Inflammatory macrophage (primary cell): ENCODE results near the gene NLRP6.
"Not testable (repeated sequence)": the region's sequence is repeated elsewhere in the genome, so short reads cannot be mapped to it uniquely, and the experiment has no call there.

Experiments used
- DNase-seq, 2 donors: peaks; one replicate each; pipeline ENCODE4 v3.0.0-alpha.2; 2020 to 2022

Gene NLRP6

DNA sequence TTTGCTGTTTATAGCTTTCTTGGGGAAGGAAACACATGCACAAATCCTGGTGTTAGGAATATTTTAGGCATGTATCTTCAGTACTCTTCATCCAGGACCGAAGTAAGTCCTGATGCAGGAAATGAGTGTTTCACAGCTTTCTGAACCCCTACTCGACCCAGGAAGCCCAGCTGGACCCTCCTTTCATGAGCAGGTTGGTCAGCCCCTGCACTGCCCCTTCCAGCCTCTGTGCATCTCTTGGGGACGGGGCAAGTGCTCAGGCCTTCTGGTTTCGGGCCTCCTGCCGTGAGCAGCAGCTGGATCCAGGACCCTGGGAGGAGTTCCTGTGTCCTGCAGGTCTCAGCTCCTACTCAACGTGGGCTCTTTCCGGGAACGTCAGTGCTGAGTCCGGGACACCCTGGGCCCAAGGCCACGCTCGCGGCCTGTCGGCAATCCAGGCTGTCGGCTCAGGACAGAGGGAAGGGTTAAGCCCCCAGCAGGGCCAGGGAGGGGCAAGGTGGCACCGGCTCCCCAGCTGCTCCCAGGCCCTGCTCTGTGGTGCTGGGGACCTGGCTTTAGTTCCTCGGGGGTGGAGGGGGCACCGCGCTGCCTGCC, 31.9 kb downstream of the NLRP6 start:
- DNase-seq: not testable (repeated sequence)

GRCh38 chr11:311013-311748, 33.0 kb downstream of the NLRP6 start:
- not testable (repeated sequence) for DNase-seq

GRCh38 chr11:312092-312816, 34.0 kb downstream of the NLRP6 start:
- DNase-seq: no peak

- no peak for DNase-seq
These were observed 35.1 kb downstream of the NLRP6 start for GRCh38 chr11:313304-313786.

GRCh38 chr11:313787-314553, 35.8 kb downstream of the NLRP6 start, which contains the start of gene IFITM1:
Gene IFITM1 (plus strand): TSS chr11:314040. CDS start chr11:314171, 131 bp downstream.
- DNase-seq: no peak

- DNase-seq: not testable (repeated sequence)
These were observed 36.3 kb downstream of the NLRP6 start for GRCh38 chr11:314554-314875.

GRCh38 chr11:315051-315481, 36.9 kb downstream of the NLRP6 start:
- no peak for DNase-seq

DNA sequence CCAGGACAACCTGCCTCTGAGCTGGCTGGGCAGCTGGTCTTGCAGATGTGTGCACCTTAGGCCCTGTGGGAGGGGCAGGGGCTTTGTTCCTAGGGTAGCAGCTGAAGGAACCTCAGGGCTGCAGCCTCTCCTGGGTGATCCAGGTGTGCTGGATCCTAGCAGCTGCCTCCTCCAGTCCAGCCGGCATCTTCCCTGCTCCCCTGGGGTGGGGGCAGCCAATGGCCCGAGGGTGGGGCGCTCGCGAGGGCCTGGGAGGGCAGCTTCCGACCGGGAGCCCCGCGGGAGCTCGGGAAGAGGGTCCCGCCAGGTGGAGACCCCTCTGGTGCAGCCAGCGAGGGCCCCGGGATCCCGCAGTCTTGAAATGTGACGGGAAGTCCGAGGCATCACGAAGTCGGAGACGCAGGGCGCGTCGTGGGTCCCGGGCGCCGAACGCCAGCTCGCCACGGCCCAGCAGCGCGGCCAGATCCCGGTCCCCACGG, 37.3 kb downstream of the NLRP6 start:
- DNase-seq: no peak

DNA sequence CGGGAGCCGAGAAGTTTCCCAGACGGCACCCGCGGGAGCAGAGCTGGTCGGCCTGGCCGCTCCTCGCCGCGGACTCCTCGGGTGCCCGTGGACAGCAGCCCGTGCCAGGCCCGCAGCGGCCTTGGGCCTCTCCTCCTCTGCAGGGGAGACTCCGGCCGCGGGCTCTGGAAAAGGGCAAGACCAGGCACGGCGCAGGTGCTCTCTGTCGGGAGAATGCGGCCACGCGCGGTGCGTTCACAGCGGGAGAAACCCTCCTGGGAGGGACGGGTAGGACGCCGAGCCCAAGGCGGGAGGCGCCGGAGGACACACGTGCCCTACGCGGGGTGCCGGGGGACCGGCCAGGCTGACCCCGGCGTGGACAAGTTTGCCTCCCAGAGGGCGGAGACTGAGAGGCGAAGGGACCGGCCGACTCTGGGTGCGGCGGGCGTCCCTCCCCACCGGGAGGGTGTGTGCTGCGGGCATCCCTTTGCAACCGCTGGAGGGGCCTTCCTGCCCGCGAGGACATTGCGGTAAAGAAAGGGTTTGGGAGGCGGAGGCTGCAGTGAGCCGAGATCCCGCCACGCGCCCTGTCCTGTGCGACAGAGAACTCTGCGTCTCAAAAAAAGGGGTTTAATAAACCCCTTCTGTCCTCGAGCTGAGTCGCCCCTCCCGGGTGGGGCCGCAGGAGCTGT, 38.0 kb downstream of the NLRP6 start:
- no peak for DNase-seq

DNA sequence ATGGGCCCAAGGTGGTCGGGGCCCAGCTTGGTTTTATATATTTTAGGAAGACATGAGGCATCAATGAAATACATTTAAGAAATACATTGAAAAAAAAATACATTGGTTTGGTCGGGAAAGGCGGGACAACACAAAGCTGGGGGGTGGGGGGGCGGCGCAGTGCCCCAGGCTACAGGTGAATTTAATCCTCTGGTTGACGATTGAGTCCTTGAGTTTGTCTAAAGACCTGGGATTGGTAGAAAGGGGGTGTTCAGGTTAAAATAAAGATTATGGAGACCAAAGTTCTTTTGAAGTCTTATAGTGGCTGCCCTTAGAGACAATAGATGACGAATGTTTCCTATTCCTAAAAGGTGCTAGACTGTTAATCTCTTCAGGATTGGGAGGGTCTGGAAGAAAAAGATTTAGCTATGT, 38.7 kb downstream of the NLRP6 start:
- no peak for DNase-seq

DNA sequence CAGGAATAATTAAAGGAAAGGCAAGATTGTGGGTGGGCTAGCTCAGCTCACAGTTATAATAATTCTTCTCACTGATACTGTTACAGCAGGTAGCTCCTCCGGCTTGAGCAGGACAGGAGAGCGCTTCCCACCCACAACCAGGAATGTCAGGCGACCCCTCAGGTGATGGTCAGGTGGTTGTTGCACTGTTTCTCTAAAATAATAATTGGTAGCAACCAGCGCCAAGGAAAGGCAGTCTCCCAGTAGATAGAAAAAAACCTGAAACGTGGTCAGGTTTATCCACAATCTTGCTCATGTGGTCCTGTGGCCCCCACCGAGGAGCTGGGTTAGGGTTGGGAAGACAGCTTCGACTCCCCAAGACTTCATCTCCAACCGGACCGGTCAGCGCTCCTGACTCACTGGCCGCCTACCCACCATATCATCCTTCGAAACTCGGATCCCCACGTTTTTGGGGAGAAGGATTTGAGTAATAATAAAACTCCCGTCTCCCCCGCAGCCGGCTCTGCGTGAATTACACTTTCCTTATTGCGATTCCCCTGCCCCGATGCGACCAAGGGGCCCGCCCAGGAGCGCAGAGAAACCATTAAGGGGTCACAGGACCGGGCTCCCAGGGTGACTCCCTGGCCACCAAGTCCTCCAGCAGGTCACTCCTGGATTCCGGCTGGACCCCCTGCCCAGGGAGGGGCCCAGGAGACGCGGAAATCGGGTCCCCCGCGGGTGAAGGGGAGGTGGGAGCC, 39.6 kb downstream of the NLRP6 start:
- not testable (repeated sequence) for DNase-seq

- DNase-seq: not testable (repeated sequence)
These were observed 40.4 kb downstream of the NLRP6 start for GRCh38 chr11:318405-319120.

DNA sequence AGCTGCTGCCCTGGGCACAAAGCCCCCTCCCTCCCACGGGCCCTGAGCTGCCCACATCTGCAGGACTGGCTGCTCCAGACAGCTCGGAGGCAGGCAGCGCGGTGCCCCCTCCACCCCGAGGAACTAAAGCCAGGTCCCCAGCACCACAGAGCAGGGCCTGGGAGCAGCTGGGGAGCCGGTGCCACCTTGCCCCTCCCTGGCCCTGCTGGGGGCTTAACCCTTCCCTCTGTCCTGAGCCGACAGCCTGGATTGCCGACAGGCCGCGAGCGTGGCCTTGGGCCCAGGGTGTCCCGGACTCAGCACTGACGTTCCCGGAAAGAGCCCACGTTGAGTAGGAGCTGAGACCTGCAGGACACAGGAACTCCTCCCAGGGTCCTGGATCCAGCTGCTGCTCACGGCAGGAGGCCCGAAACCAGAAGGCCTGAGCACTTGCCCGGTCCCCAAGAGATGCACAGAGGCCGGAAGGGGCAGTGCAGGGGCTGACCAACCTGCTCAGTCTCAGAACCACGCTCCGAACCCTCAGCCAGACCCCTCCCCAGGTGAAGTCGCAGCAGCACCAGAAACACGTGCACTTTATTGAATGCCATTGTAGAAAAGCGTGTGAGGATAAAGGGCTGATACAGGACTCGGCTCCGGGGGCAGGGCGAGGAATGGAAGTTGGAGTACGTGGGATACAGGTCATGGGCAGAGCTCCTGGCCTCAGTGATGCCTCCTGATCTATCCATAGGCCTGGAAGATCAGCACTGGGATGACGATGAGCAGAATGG, 41.1 kb downstream of the NLRP6 start:
- not testable (repeated sequence) for DNase-seq

DNA sequence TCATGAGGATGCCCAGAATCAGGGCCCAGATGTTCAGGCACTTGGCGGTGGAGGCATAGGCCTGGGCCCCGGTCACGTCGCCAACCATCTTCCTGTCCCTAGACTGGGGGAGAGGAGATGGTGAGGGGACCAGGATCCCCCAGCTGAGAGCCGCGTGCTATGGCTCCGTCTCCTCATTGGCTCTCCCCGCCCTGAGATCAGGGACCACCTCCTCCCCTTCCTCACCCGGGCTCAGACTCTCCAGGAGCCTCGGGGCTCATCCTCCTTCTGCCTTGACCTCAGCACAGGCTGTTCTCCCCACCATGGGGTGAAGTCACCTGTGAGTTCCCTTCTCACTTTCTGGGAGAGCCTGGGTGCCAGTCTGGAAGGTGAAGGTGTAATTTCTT, 41.7 kb downstream of the NLRP6 start:
- not testable (repeated sequence) for DNase-seq

- no peak for DNase-seq
These were observed 45.9 kb downstream of the NLRP6 start for GRCh38 chr11:324156-324555.

GRCh38 chr11:324593-325517, 46.6 kb downstream of the NLRP6 start:
- DNase-seq: not testable (repeated sequence)

DNA sequence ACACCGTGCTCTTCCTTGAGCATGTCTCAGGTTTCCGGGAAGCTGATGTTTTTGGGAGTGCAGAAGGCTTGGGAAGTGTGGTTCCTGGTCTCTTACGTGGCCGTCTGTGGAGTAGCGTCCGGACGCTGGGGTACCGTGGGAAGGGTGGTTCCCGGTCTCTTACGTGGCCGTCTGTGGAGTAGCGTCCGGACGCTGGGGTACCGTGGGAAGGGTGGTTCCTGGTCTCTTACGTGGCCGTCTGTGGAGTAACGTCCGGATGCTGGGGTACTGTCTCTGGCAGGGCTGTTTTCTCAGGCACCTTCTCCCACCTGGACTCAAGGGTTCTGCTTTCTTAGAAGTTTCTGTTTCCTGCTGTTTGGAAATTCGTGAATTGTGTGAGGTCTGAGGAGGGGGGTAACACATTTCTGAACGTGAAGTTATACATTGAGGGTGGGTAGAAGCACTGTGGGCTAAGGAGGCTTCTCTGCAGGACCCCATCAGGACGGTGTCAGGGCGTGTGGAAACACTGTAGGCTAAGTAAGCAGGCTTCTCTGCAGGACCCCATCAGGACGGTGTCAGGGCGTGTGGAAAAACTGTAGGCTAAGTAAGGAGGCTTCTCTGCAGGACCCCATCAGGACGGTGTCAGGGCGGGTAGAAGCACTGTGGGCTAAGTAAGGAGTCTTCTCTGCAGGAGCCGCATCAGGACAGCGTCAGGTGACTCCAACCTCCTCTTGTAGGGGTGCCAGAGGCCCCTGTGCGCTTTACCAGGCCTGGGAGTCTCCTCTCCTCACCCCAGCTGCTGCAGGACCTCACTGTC, 47.8 kb downstream of the NLRP6 start:
- DNase-seq: no peak

DNA sequence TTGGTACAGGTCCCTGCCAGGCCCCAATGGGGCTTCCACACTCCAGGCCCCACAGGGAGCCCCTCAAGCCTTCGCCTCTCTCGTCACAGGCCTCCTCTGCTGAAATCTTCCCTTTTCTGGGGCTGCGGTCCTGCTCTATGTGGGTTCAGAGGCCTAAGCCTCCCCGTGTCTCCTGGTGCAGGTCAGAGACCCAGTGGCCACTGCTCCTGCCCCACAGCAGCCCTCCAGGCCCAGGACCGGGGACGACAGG, 48.3 kb downstream of the NLRP6 start:
- DNase-seq: no peak
